ENCODE results near the gene GNAI3. TPM values are rescaled to one million over a fixed set of nuclear protein-coding genes. Genes with fewer than 3 reads are reported as not detected.

The GNAI3 gene
- total RNA-seq, 1 experiment from 2014 or later: 6.4 TPM

GRCh38 chr1:109592916-109593315 is 44.5 kb downstream of the GNAI3 start:
- BruUV-seq (replicated peaks): TSS peak; percentile 35
- H3K9me3 ChIP-seq: no peaks in the 10 kb centered on the region
- Mint-ChIP-seq H3K27me3 (ENCODE audit: insufficient read depth, unreplicated experiment) (no peaks in the 10 kb centered on the region), H3K4me3 (ENCODE audit: unreplicated experiment) (no peak overlapping the region), H3K4me1 (ENCODE audit: low read depth, unreplicated experiment) (peaks cover 10% of the 10 kb centered on the region), H3K9me3 (ENCODE audit: unreplicated experiment) (no peaks in the 10 kb centered on the region), H3K27ac (ENCODE audit: unreplicated experiment) (no peak overlapping the region), H3K36me3 (ENCODE audit: insufficient read depth, unreplicated experiment) (peaks cover 49% of the 10 kb centered on the region)
- no peak for DNase-seq
- TF ChIP-seq CTCF (IDR thresholded peaks at IDR 0.05; ENCODE audit: insufficient read depth in 1 of 2, low read depth in 1 of 2, low read length in 1 of 2, severe bottlenecking in 1 of 2, unreplicated experiment in 1 of 2): no peak
- ChIA-PET CTCF (no interaction called here), POLR2A (no interaction called here)
- no peaks in the 10 kb centered on the region for H3K36me3 ChIP-seq (ENCODE audit: control insufficient read depth, insufficient read depth, low read length)
- no peaks in the 10 kb centered on the region for H3K4me1 ChIP-seq
- intact Hi-C loops (cut with micrococcal nuclease; ENCODE audit: unreplicated experiment): no loop called here
- H3K4me3 ChIP-seq (ENCODE audit: low read depth, low read length): no peak overlapping the region
- H3K27me3 ChIP-seq (replicated peaks; ENCODE audit: control insufficient read depth, insufficient read depth, low read length): no peaks in the 10 kb centered on the region

GRCh38 chr1:109595531-109595930 is 47.1 kb downstream of the GNAI3 start:
- no peak overlapping the region for H3K27ac Mint-ChIP-seq (ENCODE audit: unreplicated experiment)
- ChIA-PET CTCF (no interaction called here), POLR2A (no interaction called here)
- DNase-seq: no peak
- H3K27me3 Mint-ChIP-seq (ENCODE audit: insufficient read depth, unreplicated experiment): no peaks in the 10 kb centered on the region
- peaks cover 47% of the 10 kb centered on the region for H3K36me3 Mint-ChIP-seq (ENCODE audit: insufficient read depth, unreplicated experiment)
- Histone ChIP-seq H3K36me3 (ENCODE audit: control insufficient read depth, insufficient read depth, low read length) (no peaks in the 10 kb centered on the region), H3K27me3 (replicated peaks; ENCODE audit: control insufficient read depth, insufficient read depth, low read length) (no peaks in the 10 kb centered on the region), H3K4me1 (no peaks in the 10 kb centered on the region), H3K4me3 (ENCODE audit: low read depth, low read length) (no peak overlapping the region), H3K9me3 (no peaks in the 10 kb centered on the region)
- H3K9me3 Mint-ChIP-seq (ENCODE audit: unreplicated experiment): no peaks in the 10 kb centered on the region
- no TSS peak for BruUV-seq (replicated peaks)
- no peaks in the 10 kb centered on the region for H3K4me1 Mint-ChIP-seq (ENCODE audit: low read depth, unreplicated experiment)
- no peak for TF ChIP-seq CTCF (IDR thresholded peaks at IDR 0.05; ENCODE audit: insufficient read depth in 1 of 2, low read depth in 1 of 2, low read length in 1 of 2, severe bottlenecking in 1 of 2, unreplicated experiment in 1 of 2)
- intact Hi-C loops (cut with micrococcal nuclease; ENCODE audit: unreplicated experiment): no loop called here
- H3K4me3 Mint-ChIP-seq (ENCODE audit: unreplicated experiment): no peak overlapping the region

- TF ChIP-seq CTCF (IDR thresholded peaks at IDR 0.05; ENCODE audit: insufficient read depth in 1 of 2, low read depth in 1 of 2, low read length in 1 of 2, severe bottlenecking in 1 of 2, unreplicated experiment in 1 of 2): no peak
- no peaks in the 10 kb centered on the region for H3K9me3 ChIP-seq
- no peak overlapping the region for H3K4me3 ChIP-seq (ENCODE audit: low read depth, low read length)
- no peaks in the 10 kb centered on the region for H3K4me1 ChIP-seq
- DNase-seq: no peak
- H3K27me3 ChIP-seq (replicated peaks; ENCODE audit: control insufficient read depth, insufficient read depth, low read length): no peaks in the 10 kb centered on the region
- H3K27me3 Mint-ChIP-seq (ENCODE audit: insufficient read depth, unreplicated experiment): no peaks in the 10 kb centered on the region
- H3K27ac Mint-ChIP-seq (ENCODE audit: unreplicated experiment): no peak overlapping the region
- ChIA-PET POLR2A (no interaction called here), CTCF (interaction anchor here (0.5 kb wide), 1 partner anchor 9 kb away, joined by 3 read pairs; no protein-coding TSS in a partner anchor)
- no peaks in the 10 kb centered on the region for H3K36me3 ChIP-seq (ENCODE audit: control insufficient read depth, insufficient read depth, low read length)
- intact Hi-C loops (cut with micrococcal nuclease; ENCODE audit: unreplicated experiment): no loop called here
- no peaks in the 10 kb centered on the region for H3K9me3 Mint-ChIP-seq (ENCODE audit: unreplicated experiment)
- BruUV-seq (replicated peaks): no TSS peak
- peaks cover 41% of the 10 kb centered on the region for H3K36me3 Mint-ChIP-seq (ENCODE audit: insufficient read depth, unreplicated experiment)
- no peaks in the 10 kb centered on the region for H3K4me1 Mint-ChIP-seq (ENCODE audit: low read depth, unreplicated experiment)
- no peak overlapping the region for H3K4me3 Mint-ChIP-seq (ENCODE audit: unreplicated experiment)
These were observed 49.7 kb downstream of the GNAI3 start for GRCh38 chr1:109598156-109598555.

Measured in Caco-2 (cell line).